ENCODE measurements around the gene DTHD1. TPM values are rescaled to one million over a fixed set of nuclear protein-coding genes. Genes with fewer than 3 reads are reported as not detected.
A peak's percentile ranks its signal among the peaks of the same experiment; 100 is the strongest.

Gene DTHD1
- total and polyA plus RNA-seq, 2 donors from 2014 or later = 1.4 TPM; not detected in 1

GRCh38 chr4:36313703-36314102, 32.3 kb downstream of the DTHD1 start:
- H3K27me3 ChIP-seq (ENCODE audit: control insufficient read depth, insufficient read depth, low read length) = no peaks in the 10 kb centered on the region
- no peak for TF ChIP-seq CTCF (IDR thresholded peaks at IDR 0.05; ENCODE audit: borderline replicate concordance, extremely low read depth, insufficient read depth)
- FAIRE-seq (no peak), DNase-seq (peak in 1 of 5 donors; percentile 16)
- no peak overlapping the region for H3K27ac ChIP-seq (ENCODE audit: low read depth in 2 of 2, low read length in 2 of 2)
- H3K4me3 ChIP-seq (ENCODE audit: low read length in 3 of 3) = no peak overlapping the region
- H3K9me3 ChIP-seq (ENCODE audit: control insufficient read depth in 2 of 3, insufficient read depth in 1 of 3, low read length in 3 of 3) = no peaks in the 10 kb centered on the region
- no peaks in the 10 kb centered on the region for H3K4me1 ChIP-seq (ENCODE audit: control insufficient read depth in 2 of 3, insufficient read depth in 2 of 3, low read depth in 1 of 3, low read length in 3 of 3)
- no peak overlapping the region for H3K9ac ChIP-seq (ENCODE audit: low read length in 3 of 3)
- H3K36me3 ChIP-seq (ENCODE audit: control insufficient read depth in 2 of 3, insufficient read depth in 3 of 3, low read length in 3 of 3) = no peaks in the 10 kb centered on the region
- intact Hi-C loops (cut with DNase I) = no loop called here

- TF ChIP-seq CTCF (IDR thresholded peaks at IDR 0.05; ENCODE audit: borderline replicate concordance, extremely low read depth, insufficient read depth) = no peak
- FAIRE-seq (no peak), DNase-seq (no peak)
- Histone ChIP-seq H3K4me1 (ENCODE audit: control insufficient read depth in 2 of 3, insufficient read depth in 2 of 3, low read depth in 1 of 3, low read length in 3 of 3) (no peaks in the 10 kb centered on the region), H3K27ac (ENCODE audit: low read depth in 2 of 2, low read length in 2 of 2) (no peak overlapping the region), H3K9me3 (ENCODE audit: control insufficient read depth in 2 of 3, insufficient read depth in 1 of 3, low read length in 3 of 3) (no peaks in the 10 kb centered on the region), H3K9ac (ENCODE audit: low read length in 3 of 3) (no peak overlapping the region), H3K27me3 (ENCODE audit: control insufficient read depth, insufficient read depth, low read length) (no peaks in the 10 kb centered on the region), H3K4me3 (ENCODE audit: low read length in 3 of 3) (no peak overlapping the region), H3K36me3 (ENCODE audit: control insufficient read depth in 2 of 3, insufficient read depth in 3 of 3, low read length in 3 of 3) (no peaks in the 10 kb centered on the region)
- intact Hi-C loops (cut with DNase I) = no loop called here
These were observed 35.2 kb downstream of the DTHD1 start for GRCh38 chr4:36316607-36317006.

GRCh38 chr4:36317721-36318120, 36.3 kb downstream of the DTHD1 start:
- H3K27me3 ChIP-seq (ENCODE audit: control insufficient read depth, insufficient read depth, low read length) = no peaks in the 10 kb centered on the region
- FAIRE-seq = no peak
- no peaks in the 10 kb centered on the region for H3K9me3 ChIP-seq (ENCODE audit: control insufficient read depth in 2 of 3, insufficient read depth in 1 of 3, low read length in 3 of 3)
- no peak for TF ChIP-seq CTCF (IDR thresholded peaks at IDR 0.05; ENCODE audit: borderline replicate concordance, extremely low read depth, insufficient read depth)
- H3K4me3 ChIP-seq (ENCODE audit: low read length in 3 of 3) = no peak overlapping the region
- intact Hi-C loops (cut with DNase I) = no loop called here
- H3K9ac ChIP-seq (ENCODE audit: low read length in 3 of 3) = no peak overlapping the region
- H3K4me1 ChIP-seq (ENCODE audit: control insufficient read depth in 2 of 3, insufficient read depth in 2 of 3, low read depth in 1 of 3, low read length in 3 of 3) = no peaks in the 10 kb centered on the region
- DNase-seq = no peak
- no peaks in the 10 kb centered on the region for H3K36me3 ChIP-seq (ENCODE audit: control insufficient read depth in 2 of 3, insufficient read depth in 3 of 3, low read length in 3 of 3)
- no peak overlapping the region for H3K27ac ChIP-seq (ENCODE audit: low read depth in 2 of 2, low read length in 2 of 2)

Data from kidney (tissue), 14 donors.